ENCODE measurements around the gene RTF1. TPM values are rescaled to one million over a fixed set of nuclear protein-coding genes. Genes with fewer than 3 reads are reported as not detected.

Gene RTF1
- total and polyA plus RNA-seq, 8 donors: 8.8 to 47.9 (median 41.9) TPM

DNA sequence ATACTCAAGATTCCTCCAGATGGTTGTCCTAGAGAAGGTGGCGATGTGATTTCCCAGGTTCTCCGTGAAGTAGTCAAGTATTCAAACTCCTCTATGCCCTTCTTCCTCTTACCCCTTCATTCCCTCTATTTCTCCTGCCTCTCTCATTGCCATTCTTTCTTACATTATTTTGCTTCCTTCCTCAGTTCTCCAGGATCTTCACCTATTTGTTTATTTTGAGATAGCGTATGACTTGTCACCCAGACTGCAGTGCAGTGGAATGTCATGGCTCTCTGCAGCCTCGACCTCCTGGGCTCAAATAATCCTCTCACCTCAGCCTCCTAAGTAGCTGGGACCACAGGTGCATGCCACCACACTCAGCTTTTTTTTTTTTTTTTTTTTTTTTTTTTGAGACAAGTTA is 75.0 kb downstream of the RTF1 start:
- 76 to 92% (median 79%) methylated on average over 4 of the region's 4 CpGs for WGBS, 5 donors
- H3K4me3 ChIP-seq: no peak overlapping the region
- no peak overlapping the region for H3K27ac ChIP-seq
- H3K36me3 ChIP-seq: no peaks in the 10 kb centered on the region
- H3K4me1 ChIP-seq: peaks cover 42 to 48% (median 44%) of the 10 kb centered on the region in 4 donors
- TF ChIP-seq CTCF (IDR thresholded peaks at IDR 0.05) (no peak), EP300 (IDR thresholded peaks at IDR 0.05) (no peak), POLR2A (IDR thresholded peaks at IDR 0.05) (no peak), POLR2AphosphoS5 (IDR thresholded peaks at IDR 0.05) (no peak)
- no peaks in the 10 kb centered on the region for H3K9me3 ChIP-seq
- intact Hi-C loops (cut with DNase I; ENCODE audit: low total_unique reads): no loop called here
- no peak for DNase-seq
- peaks cover 0 to 68% (median 22%) of the 10 kb centered on the region in 3 donors for H3K27me3 ChIP-seq

GRCh38 chr15:41492597-41493204 is 75.8 kb downstream of the RTF1 start:
- 4 to 10% (median 9%) methylated on average over 15 of the region's 15 CpGs for WGBS, 5 donors
- TF ChIP-seq CTCF (IDR thresholded peaks at IDR 0.05): no peak
- TF ChIP-seq POLR2A (IDR thresholded peaks at IDR 0.05): no peak
- no peak for TF ChIP-seq EP300 (IDR thresholded peaks at IDR 0.05)
- no peak for TF ChIP-seq POLR2AphosphoS5 (IDR thresholded peaks at IDR 0.05)
- Histone ChIP-seq H3K4me3 (peak overlapping the region; percentile 58 to 76 (median 66)), H3K27ac (peak overlapping the region; percentile 76 to 91 (median 85)), H3K9me3 (no peaks in the 10 kb centered on the region), H3K4me1 (peaks cover 42 to 51% (median 44%) of the 10 kb centered on the region in 4 donors), H3K27me3 (peaks cover 0 to 75% (median 22%) of the 10 kb centered on the region in 3 donors), H3K36me3 (no peaks in the 10 kb centered on the region)
- intact Hi-C loops (cut with DNase I; ENCODE audit: low total_unique reads): no loop called here
- no peak for DNase-seq

DNA sequence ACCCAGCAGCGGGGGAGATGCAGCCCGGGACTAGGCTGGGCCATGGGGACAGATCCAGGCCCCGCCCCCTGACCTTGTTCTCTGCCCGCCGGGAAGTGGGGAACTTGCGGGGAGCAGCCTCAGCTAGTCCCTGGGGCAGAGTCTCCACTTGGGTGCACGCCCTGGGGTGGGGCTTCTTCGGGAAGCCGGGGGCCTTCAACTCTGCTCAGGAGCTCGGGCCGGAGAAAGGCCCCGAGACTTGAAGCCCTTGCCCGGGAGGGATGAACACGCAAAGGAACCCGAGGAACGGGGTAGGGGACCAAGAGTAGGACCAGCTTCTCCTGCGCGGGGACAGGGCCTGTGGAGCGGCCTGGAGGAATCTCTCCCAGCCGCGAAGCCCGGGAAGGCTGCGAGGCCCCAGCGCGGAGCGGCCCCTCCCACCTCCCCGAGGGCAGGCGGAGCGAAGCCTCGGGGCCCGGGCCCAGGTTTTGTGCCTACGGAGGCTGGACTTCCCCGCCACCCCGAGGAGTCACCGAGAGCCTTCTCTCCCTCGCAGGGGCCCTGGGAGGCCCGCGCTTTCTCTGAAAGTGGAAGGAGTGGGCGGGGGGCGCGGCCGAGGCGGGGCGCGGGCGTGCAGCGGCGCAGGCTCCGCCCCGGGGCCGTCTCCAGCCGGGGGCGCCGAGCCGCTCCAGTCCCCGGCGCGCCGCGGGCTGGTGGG is 76.5 kb downstream of the RTF1 start, which contains the start of gene ITPKA:
Gene ITPKA (plus strand): TSS at position 670 of the 697 bp plus-strand sequence. CDS start 54 bp downstream, outside the sequence.
- TF ChIP-seq POLR2A (IDR thresholded peaks at IDR 0.05): no peak
- no peak for TF ChIP-seq CTCF (IDR thresholded peaks at IDR 0.05)
- TF ChIP-seq POLR2AphosphoS5 (IDR thresholded peaks at IDR 0.05): peak in 1 of 3 donors; percentile 30
- no peak for TF ChIP-seq EP300 (IDR thresholded peaks at IDR 0.05)
- Histone ChIP-seq H3K27ac (peak within 1 kb of the TSS; percentile 76 to 91 (median 85)), H3K4me3 (peak within 1 kb of the TSS; percentile 58 to 76 (median 66)), H3K4me1 (peaks cover 42 to 51% (median 44%) of the 10 kb centered on the region in 4 donors), H3K27me3 (peaks cover 0 to 77% (median 22%) of the 10 kb centered on the region in 3 donors), H3K9me3 (no peaks in the 10 kb centered on the region), H3K36me3 (no peaks in the 10 kb centered on the region)
- peak; percentile 86 to 91 for DNase-seq
- intact Hi-C loops (cut with DNase I; ENCODE audit: low total_unique reads): no loop called here
- 0 to 1% (median 0%) methylated on average over 10 to 60 of the region's 60 CpGs for WGBS, 5 donors

GRCh38 chr15:41493902-41494189 is 77.0 kb downstream of the RTF1 start:
- Histone ChIP-seq H3K27ac (peak overlapping the region; percentile 76 to 91 (median 85)), H3K4me3 (peak overlapping the region; percentile 58 to 76 (median 66)), H3K9me3 (no peaks in the 10 kb centered on the region), H3K27me3 (peaks cover 0 to 78% (median 22%) of the 10 kb centered on the region in 3 donors), H3K4me1 (peaks cover 42 to 51% (median 44%) of the 10 kb centered on the region in 4 donors), H3K36me3 (no peaks in the 10 kb centered on the region)
- no peak for DNase-seq
- TF ChIP-seq CTCF (IDR thresholded peaks at IDR 0.05): no peak
- TF ChIP-seq EP300 (IDR thresholded peaks at IDR 0.05): no peak
- no peak for TF ChIP-seq POLR2A (IDR thresholded peaks at IDR 0.05)
- no peak for TF ChIP-seq POLR2AphosphoS5 (IDR thresholded peaks at IDR 0.05)
- intact Hi-C loops (cut with DNase I; ENCODE audit: low total_unique reads): no loop called here
- 0 to 1% (median 1%) methylated on average over 5 to 41 of the region's 41 CpGs for WGBS, 5 donors
